ENCODE measurements around the gene ABCC8.

DNA sequence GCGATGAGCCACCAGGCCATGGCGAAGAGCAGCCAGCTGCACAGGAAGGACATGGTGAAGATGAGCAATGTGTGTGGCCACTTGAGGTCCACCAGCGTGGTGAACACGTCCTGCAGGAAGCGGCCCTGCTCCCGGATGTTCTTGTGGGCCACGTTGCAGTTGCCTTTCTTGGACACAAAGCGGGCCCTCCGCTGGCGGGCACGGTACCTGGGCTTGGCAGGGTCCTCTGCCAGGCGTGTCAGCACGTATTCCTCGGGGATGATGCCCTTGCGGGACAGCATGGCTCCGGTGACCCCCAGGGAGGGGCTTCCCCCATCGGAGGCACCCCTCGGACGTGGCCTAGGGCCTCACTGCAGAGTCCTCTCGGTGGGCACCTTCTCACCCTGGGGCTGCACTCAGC is 88.8 kb downstream of the ABCC8 start:
- TF ChIP-seq ZIC2 (tag by site-specific recombination; IDR thresholded peaks at IDR 0.05) (no peak), ZNF239 (tag by site-specific recombination; IDR thresholded peaks at IDR 0.05) (no peak), SP2 (tag by site-specific recombination; IDR thresholded peaks at IDR 0.05) (no peak), BCL11A (tag by site-specific recombination; IDR thresholded peaks at IDR 0.05; ENCODE audit: low read depth) (no peak)
- TF ChIP-seq, protein P1, sequence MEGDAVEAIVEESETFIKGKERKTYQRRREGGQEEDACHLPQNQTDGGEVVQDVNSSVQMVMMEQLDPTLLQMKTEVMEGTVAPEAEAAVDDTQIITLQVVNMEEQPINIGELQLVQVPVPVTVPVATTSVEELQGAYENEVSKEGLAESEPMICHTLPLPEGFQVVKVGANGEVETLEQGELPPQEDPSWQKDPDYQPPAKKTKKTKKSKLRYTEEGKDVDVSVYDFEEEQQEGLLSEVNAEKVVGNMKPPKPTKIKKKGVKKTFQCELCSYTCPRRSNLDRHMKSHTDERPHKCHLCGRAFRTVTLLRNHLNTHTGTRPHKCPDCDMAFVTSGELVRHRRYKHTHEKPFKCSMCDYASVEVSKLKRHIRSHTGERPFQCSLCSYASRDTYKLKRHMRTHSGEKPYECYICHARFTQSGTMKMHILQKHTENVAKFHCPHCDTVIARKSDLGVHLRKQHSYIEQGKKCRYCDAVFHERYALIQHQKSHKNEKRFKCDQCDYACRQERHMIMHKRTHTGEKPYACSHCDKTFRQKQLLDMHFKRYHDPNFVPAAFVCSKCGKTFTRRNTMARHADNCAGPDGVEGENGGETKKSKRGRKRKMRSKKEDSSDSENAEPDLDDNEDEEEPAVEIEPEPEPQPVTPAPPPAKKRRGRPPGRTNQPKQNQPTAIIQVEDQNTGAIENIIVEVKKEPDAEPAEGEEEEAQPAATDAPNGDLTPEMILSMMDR (tag by site-specific recombination; IDR thresholded peaks at IDR 0.05) = no peak
